ENCODE results near the gene STUM.

- no peak for TF ChIP-seq EZH2 (IDR thresholded peaks at IDR 0.05)
- TF ChIP-seq FOXP2 (optimal IDR thresholded peaks at IDR 0.05; ENCODE audit: control extremely low read depth, extremely low read length, insufficient read depth): no peak
Measured at GRCh38 chr1:226651732-226652105, 103.2 kb downstream of the STUM start.
